ENCODE data around the gene BMPR1B.

Gene BMPR1B

GRCh38 chr4:94746746-94747145 is 11.0 kb upstream of the BMPR1B start:
- no peak for TF ChIP-seq CTCF (IDR thresholded peaks at IDR 0.05)
- Mint-ChIP-seq H3K27me3 (ENCODE audit: low read depth, poor library complexity) (no peaks in the 10 kb centered on the region), H3K4me3 (no peak overlapping the region), H3K27ac (no peak overlapping the region), H3K4me1 (peaks cover 12% of the 10 kb centered on the region), H3K36me3 (ENCODE audit: low read depth) (no peaks in the 10 kb centered on the region), H3K9me3 (no peaks in the 10 kb centered on the region)
- DNase-seq, result no peak

- no peaks in the 10 kb centered on the region for H3K9me3 Mint-ChIP-seq
- peak; percentile 71 for DNase-seq
- H3K27ac Mint-ChIP-seq, result peak overlapping the region; percentile 55
- TF ChIP-seq CTCF (IDR thresholded peaks at IDR 0.05), result no peak
- H3K4me3 Mint-ChIP-seq, result peak overlapping the region; percentile 93
- H3K36me3 Mint-ChIP-seq (ENCODE audit: low read depth), result no peaks in the 10 kb centered on the region
- peaks cover 67% of the 10 kb centered on the region for H3K27me3 Mint-ChIP-seq (ENCODE audit: low read depth, poor library complexity)
- H3K4me1 Mint-ChIP-seq, result peaks cover 20% of the 10 kb centered on the region
Observed at GRCh38 chr4:94758141-94758699, 465 bp downstream of the BMPR1B start.

GRCh38 chr4:94758700-94759399 is 1.1 kb downstream of the BMPR1B start:
- no peaks in the 10 kb centered on the region for H3K9me3 Mint-ChIP-seq
- peak; percentile 35 for DNase-seq
- no peak for TF ChIP-seq CTCF (IDR thresholded peaks at IDR 0.05)
- peaks cover 20% of the 10 kb centered on the region for H3K4me1 Mint-ChIP-seq
- peak overlapping the region; percentile 93 for H3K4me3 Mint-ChIP-seq
- H3K36me3 Mint-ChIP-seq (ENCODE audit: low read depth), result no peaks in the 10 kb centered on the region
- H3K27ac Mint-ChIP-seq, result peak overlapping the region; percentile 55
- H3K27me3 Mint-ChIP-seq (ENCODE audit: low read depth, poor library complexity), result peaks cover 63% of the 10 kb centered on the region

- no peaks in the 10 kb centered on the region for H3K36me3 Mint-ChIP-seq (ENCODE audit: low read depth)
Observed at GRCh38 chr4:94759767-94760211, 2.0 kb downstream of the BMPR1B start.

GRCh38 chr4:94762326-94762725 is 4.6 kb downstream of the BMPR1B start:
- TF ChIP-seq CTCF (IDR thresholded peaks at IDR 0.05), result no peak
- Mint-ChIP-seq H3K27me3 (ENCODE audit: low read depth, poor library complexity) (peaks cover 32% of the 10 kb centered on the region), H3K4me1 (peaks cover 8% of the 10 kb centered on the region), H3K4me3 (no peak overlapping the region), H3K27ac (no peak overlapping the region), H3K36me3 (ENCODE audit: low read depth) (no peaks in the 10 kb centered on the region), H3K9me3 (no peaks in the 10 kb centered on the region)
- no peak for DNase-seq

More at GRCh38 chr4:94759767-94760211, 2.0 kb downstream of the BMPR1B start:
- Mint-ChIP-seq H3K27me3 (ENCODE audit: low read depth, poor library complexity) (peaks cover 56% of the 10 kb centered on the region), H3K4me1 (peaks cover 20% of the 10 kb centered on the region), H3K27ac (no peak overlapping the region), H3K9me3 (no peaks in the 10 kb centered on the region), H3K4me3 (peak overlapping the region; percentile 93)
- no peak for TF ChIP-seq CTCF (IDR thresholded peaks at IDR 0.05)
- DNase-seq, result no peak

GRCh38 chr4:94763005-94763404 is 5.2 kb downstream of the BMPR1B start:
- Mint-ChIP-seq H3K36me3 (ENCODE audit: low read depth) (no peaks in the 10 kb centered on the region), H3K9me3 (no peaks in the 10 kb centered on the region), H3K4me3 (no peak overlapping the region), H3K4me1 (peaks cover 6% of the 10 kb centered on the region), H3K27ac (no peak overlapping the region), H3K27me3 (ENCODE audit: low read depth, poor library complexity) (peaks cover 27% of the 10 kb centered on the region)
- no peak for TF ChIP-seq CTCF (IDR thresholded peaks at IDR 0.05)
- no peak for DNase-seq

Data from nephron progenitor cell (in vitro differentiated cells).